Germinal center (tissue), 1 donor: ENCODE data around the gene YIPF6.
A peak's percentile ranks its signal among the peaks of the same experiment; 100 is the strongest.
"Not testable (repeated sequence)": the region's sequence is repeated elsewhere in the genome, so short reads cannot be mapped to it uniquely, and the experiment has no call there.

Experiments used
- DNase-seq: peaks from one replicate; pipeline ENCODE4 v3.0.0; 2012; ENCODE audit warnings: mixed read lengths, low spot score

Gene YIPF6

DNA sequence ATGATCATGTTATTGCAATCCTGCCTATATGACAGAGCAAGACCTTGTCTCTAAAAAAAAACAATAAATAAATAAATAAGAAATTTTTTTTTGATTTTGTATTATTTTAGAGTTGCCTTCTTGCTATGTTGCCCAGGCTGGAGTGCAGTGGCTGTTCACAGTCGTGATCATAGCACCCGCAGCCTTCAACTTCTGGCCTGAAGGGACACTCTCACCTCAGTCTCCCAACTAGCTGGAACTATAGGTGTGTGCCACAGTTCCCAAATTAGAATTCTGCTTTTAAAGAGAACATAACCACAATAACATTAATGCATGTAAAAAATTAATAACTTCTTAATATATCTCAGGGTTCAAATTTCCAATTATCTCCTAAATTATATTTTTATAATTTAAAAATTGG, 7.8 kb downstream of the YIPF6 start:
- DNase-seq, result no peak

DNA sequence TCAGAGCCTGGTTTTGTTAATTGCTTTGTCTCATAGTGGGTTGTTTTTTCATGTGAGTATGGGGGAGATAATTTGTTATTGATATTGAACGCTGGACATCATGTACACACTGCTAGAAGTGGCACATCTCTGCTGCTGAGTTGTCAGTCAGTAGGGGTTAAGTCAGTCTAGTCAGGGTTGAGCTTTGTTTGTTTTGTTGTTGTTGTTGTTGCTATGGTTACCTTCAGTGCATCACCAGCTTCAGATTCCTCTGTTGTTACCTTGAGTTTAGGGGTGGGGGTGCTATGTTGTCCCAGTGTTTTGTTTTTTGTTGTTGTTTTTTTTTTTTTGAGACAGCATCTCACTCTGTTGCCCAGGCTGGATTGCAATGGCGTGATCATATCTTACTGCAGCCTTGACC, 9.9 kb downstream of the YIPF6 start:
- DNase-seq, result no peak

- DNase-seq, result peak; percentile 12
These were observed 12.4 kb downstream of the YIPF6 start for GRCh38 chrX:68511255-68511654.

GRCh38 chrX:68524680-68525079, 25.8 kb downstream of the YIPF6 start:
- DNase-seq, result not testable (repeated sequence)

DNA sequence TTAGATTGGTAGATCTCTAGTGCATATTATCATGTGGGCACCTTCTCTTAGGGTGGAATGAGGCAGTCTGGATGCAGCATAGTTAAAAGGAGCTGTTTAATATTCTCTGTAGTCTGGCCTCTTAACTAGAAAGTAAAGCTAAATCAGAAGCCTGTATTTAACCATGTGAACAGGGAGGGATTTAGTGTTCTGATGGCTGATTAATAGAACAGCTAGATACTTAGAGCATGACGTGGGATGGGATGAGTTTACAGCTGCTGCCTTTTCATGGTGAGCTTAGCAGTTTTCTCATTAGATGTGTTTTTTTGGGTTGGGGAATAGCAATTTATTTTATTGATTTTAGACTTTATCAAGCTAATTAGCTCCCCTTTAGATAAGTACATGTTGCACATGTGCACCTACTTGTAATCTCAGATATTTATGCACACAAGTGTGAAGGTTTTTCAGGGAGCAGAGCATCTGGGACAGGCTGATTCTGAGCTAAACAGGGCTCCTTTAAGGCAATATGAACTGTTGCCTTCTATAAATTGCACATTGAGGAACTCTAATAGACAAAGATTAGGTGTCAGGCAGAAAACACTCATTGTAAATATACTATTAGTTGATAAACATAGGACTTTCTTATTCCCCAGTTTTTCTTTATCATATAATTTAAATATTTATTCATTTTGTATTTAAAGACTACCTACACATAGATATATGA, 34.1 kb downstream of the YIPF6 start:
- no peak for DNase-seq

GRCh38 chrX:68533656-68534055, 34.8 kb downstream of the YIPF6 start:
- no peak for DNase-seq

DNA sequence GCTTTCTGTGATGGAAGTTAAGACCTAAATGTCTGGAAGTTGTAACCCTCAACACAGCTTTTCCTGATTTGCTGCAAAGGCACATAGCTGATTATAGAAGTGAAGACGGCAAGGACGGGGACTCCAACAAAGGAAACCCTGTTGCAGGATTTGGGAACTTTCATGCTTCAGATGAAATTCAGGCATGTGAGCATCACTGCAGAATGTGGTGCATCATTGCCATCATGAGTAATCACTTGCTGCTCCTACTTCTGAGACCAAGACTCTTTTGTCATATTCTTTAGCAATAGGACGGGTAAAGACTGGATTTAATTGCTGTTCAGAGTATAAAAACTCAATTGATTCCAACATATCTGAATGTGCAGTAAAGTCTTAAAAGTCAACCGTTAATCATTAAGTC, 35.8 kb downstream of the YIPF6 start:
- no peak for DNase-seq

GRCh38 chrX:68536429-68536828, 37.6 kb downstream of the YIPF6 start:
- no peak for DNase-seq

DNA sequence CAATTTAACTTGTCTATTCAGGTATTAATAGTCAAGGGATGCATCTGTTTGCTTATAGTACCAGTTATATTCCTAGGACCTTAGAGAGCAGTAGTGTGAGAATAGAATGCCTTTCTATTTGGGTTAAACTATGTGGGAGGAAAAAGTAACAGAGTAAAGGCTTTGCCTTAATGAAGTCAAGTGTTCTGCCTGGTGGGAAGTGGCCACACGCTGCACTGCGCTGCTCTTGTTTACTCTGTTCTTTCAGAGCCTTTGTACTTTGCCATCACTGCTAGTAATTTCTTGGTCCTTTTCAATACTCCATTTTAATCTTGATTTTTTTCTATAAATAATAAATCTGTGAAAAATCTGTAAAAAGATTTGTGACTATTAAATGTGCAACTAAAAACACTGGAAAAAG, 38.0 kb downstream of the YIPF6 start:
- no peak for DNase-seq

- no peak for DNase-seq
These were observed 51.3 kb downstream of the YIPF6 start for GRCh38 chrX:68550193-68550592.

DNA sequence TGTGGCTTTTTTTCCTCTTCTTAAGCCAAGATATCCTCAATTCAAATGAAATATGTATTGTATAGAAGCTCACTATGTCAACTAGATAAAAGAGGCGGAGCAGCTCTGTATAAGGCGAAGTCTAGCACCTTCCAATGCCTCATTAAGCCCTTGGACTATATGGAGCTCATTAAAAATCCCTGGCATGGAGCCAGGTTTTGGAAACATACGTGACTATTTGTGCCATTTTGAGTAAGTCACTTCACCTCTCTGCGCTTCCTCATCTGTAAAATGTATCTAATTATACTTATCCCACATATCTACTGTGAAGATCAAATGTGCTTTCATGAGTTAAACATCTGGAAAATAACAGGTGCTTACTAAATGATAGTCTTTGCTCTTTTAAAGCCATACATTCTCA, 57.2 kb downstream of the YIPF6 start:
- no peak for DNase-seq

DNA sequence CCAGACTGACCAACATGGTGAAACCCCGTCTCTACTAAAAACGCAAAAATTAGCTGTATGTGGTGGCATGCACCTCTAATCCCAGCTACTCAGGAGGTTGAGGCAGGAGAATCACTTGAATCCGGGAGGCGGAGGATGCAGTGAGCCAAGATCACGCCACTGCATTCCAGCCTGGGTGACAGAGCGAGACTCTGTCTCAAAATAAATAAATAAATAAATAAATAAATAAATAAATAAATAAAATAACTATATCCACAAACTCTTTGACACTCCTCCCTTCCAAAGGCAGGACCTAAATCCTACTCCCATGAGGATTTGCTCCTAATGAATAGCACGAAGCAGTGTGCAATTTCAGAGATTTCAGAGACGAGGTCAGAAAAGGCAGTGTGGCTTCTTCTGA, 58.3 kb downstream of the YIPF6 start:
- not testable (repeated sequence) for DNase-seq

GRCh38 chrX:68559905-68560304, 61.1 kb downstream of the YIPF6 start:
- DNase-seq, result not testable (repeated sequence)

GRCh38 chrX:68568136-68568535, 69.3 kb downstream of the YIPF6 start:
- DNase-seq, result no peak

DNA sequence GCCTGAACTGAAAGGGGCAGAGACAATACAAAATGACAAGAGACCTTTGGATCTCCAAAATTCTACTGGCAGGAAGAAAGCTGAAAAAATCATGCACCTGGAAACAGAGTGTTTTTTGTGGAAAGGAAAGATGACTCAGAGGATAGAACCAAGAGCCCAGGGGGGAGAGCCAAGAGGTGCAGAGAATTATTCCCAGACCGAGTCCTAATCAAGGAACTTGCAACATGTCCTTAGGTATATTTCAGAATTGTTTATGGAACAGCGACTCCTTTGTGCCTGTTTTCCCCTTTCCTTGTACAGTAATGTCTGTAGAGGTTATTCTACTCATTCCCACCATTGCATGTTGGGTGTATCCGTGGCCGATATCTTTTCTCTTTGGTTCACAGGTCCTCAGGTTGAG, 71.7 kb downstream of the YIPF6 start:
- no peak for DNase-seq

GRCh38 chrX:68571292-68571609, 72.4 kb downstream of the YIPF6 start:
- no peak for DNase-seq

DNA sequence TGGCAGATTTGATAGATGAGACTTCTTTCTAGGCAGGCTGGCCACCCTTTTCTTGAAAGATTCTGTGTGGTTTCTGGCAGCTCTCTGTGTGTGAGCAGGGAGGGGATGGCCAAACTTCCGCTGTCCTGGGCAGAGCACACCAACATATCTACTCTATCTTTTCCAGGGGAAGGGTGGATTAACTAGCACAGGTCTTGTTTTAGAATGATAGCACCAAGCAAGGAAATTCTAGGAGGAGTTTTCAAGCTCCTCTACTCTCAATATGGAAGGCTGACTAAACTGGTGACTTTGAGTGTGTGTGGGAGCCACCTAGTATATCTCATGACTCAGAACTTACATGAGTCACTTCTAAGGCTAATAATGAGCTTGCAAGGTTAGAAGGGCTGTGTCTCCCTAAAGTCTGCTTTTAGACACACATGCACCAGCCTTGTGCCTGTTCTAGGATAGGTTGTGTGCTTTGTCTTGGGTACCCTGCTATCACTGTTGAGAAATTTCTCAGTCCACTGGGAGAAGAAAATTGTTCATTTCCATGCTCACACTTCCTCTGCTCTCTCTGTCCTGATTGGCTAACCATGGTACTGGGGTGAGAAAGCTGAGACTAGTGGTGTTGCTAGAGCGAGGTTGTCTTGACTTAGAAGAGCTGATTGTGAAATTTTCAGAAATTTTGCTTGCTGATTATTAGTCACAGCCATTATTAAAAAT, 72.9 kb downstream of the YIPF6 start:
- no peak for DNase-seq

- no peak for DNase-seq
These were observed 75.4 kb downstream of the YIPF6 start for GRCh38 chrX:68574240-68574639.

DNA sequence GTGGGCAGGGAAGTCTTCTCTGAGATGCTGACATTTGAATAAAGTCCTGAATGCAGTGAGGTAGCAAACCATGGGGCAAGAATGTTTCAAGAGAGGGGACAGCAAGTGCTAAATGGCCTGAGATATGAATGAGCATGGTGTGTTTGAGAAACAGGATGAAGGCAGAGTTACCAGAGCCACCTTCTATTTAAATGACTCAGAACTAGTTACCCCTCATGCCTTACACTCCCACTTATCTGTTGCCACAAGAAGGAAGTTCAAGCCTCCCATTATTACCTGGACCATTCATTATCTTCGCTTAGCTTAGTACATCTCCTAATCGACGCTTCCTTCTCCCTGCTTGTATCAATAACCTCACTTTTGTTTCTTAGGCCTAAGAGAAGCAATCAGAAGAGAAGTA, 81.0 kb downstream of the YIPF6 start:
- no peak for DNase-seq

- DNase-seq, result no peak
These were observed 85.4 kb downstream of the YIPF6 start for GRCh38 chrX:68584221-68584620.
